ENCODE measurements around the gene RYR1.

DNA sequence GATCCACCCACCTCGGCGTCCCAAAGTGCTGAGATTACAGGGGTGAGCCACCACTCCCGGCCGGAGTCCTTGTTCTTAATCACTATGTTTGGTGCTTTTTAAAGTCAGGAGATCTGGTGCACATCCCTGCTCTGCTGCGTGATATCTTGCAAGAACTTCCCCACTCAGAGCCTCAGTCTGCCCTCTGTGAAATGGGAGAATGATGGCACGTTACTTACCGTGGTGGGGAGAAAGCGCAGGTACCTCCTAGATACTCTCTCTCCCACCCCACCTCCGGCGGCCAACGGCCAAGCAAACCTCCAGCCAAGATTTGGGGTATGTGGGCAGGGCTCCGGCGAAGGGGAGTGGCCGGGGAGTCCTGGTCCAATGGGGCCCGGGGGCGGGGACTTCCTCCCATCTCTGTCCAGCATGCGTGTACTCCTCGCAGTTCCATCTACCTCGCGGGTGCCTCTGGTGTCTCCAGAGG, at the start of gene RYR1:
- TF ChIP-seq CTCF (IDR thresholded peaks at IDR 0.05) (no peak), POLR2A (IDR thresholded peaks at IDR 0.05) (no peak)

Data from body of pancreas (tissue), 4 donors.